K562 (cell line): Measurements from ENCODE around the gene PDIA5.

Experiments
- CTCF ChIP-seq, 3 experiments: IDR thresholded peaks in 2 of 3; conservative IDR thresholded peaks in 1 of 3; 2 replicates each; pipeline ENCODE4 v1.5.1; 2011 to 2012; ENCODE audit warnings: low read length in 3 of 3, mild to moderate bottlenecking in 3 of 3, control low read depth in 2 of 3, improper control_type of control experiment in 1 of 3, inconsistent platforms in 1 of 3, low read depth in 1 of 3, mixed read lengths in 1 of 3, moderate library complexity in 1 of 3; ENCODE audit not compliant: insufficient read depth in 2 of 3
- KAT7 ChIP-seq: sonication (generic); formaldehyde crosslinking; IDR thresholded peaks from 2 replicates; pipeline ENCODE4 v1.8.0; 2022; ENCODE audit warnings: missing genetic modification reagents, mild to moderate bottlenecking, borderline replicate concordance
- MAFF ChIP-seq: IDR thresholded peaks from 2 replicates; pipeline ENCODE4 v1.6.1; 2012; ENCODE audit warnings: low read length, improper control_type of control experiment
- POLR2A ChIP-seq: fragments of 450-650 bp; conservative IDR thresholded peaks from 2 replicates; pipeline ENCODE4 v1.6.1; 2016
- RBM22 ChIP-seq: fragments of 200-400 bp; formaldehyde crosslinking; IDR thresholded peaks from 2 replicates; pipeline ENCODE4 v1.6.1; 2018; ENCODE audit warnings: low read length, low read depth; ENCODE audit not compliant: poor library complexity, severe bottlenecking
- RERE ChIP-seq: sonication (generic); formaldehyde crosslinking; IDR thresholded peaks from 2 replicates; pipeline ENCODE4 v1.8.0; 2023; ENCODE audit warnings: missing genetic modification reagents, mild to moderate bottlenecking, borderline replicate concordance
- ZBTB33 ChIP-seq: sonication (generic); formaldehyde crosslinking; IDR thresholded peaks from 2 replicates; pipeline ENCODE4 v1.8.1; 2023; ENCODE audit warnings: mild to moderate bottlenecking, missing genetic modification reagents
- ZNF224 ChIP-seq: sonication (generic); formaldehyde crosslinking; IDR thresholded peaks from 2 replicates; pipeline ENCODE4 v1.8.0; 2022; ENCODE audit warnings: mild to moderate bottlenecking, missing genetic modification reagents

- TF ChIP-seq RERE (CRISPR knock-in tag) (no peak), KAT7 (no peak), ZNF224 (CRISPR knock-in tag) (no peak), RBM22 (no peak), MAFF (no peak), POLR2A (no peak), CTCF (IDR thresholded peaks at IDR 0.05 in 2 of 3, conservative IDR thresholded peaks at IDR 0.05 in 1 of 3; ENCODE audit: insufficient read depth in 2 of 3, low read depth in 1 of 3, low read length in 3 of 3) (no peak), ZBTB33 (CRISPR knock-in tag) (no peak)
These were observed 3.8 kb upstream of the PDIA5 start for GRCh38 chr3:123063034-123063433.
